SK-N-SH (cell line): ENCODE results near the gene MIOX. TPM values are rescaled to one million over a fixed set of nuclear protein-coding genes. Genes with fewer than 3 reads are reported as not detected.

Experiments used
- CTCF ChIA-PET: fragments of 300-600, 350-600 bp; formaldehyde crosslinking; extraction: SDS; loops from one replicate; lab custom pipeline; 2021; lab: Yijun Ruan, JAX
- POLR2A ChIA-PET: fragments of 350-600 bp; sonication (Branson Sonifier 250); formaldehyde crosslinking; extraction: SDS; loops from one replicate; lab custom pipeline; 2020; ENCODE audit warnings: antibody characterized with exemption, inconsistent platforms; lab: Yijun Ruan, JAX
- DNase-seq: peaks from one replicate; pipeline ENCODE4 v3.0.0; 2012
- H2AFZ ChIP-seq: fragments of 200-600 bp; sonication (generic); 2 replicates; pipeline ENCODE4 v1.8.1; 2016; ENCODE audit warnings: antibody characterized with exemption, mild to moderate bottlenecking, low read depth
- H3F3A ChIP-seq: fragments of 200-600 bp; sonication (generic); replicated peaks from 2 replicates; pipeline ENCODE3; 2016; ENCODE audit warnings: antibody characterized with exemption, mild to moderate bottlenecking; ENCODE audit not compliant: insufficient read depth
- H3K27ac ChIP-seq, 2 experiments: fragments of 200-500 bp in 1 of 2; fragments of 200-600 bp in 1 of 2; sonication (Bioruptor generic) in 1 of 2; sonication (generic), shearing (Covaris generic) in 1 of 2; 2 replicates each; pipeline versions ENCODE4 v1.5.1 to v1.6.1; 2014 to 2016; ENCODE audit warnings: low read depth in 2 of 2, inconsistent platforms in 1 of 2, low read length in 1 of 2, mild to moderate bottlenecking in 1 of 2, mixed read lengths in 1 of 2
- H3K27me3 ChIP-seq: fragments of 200-600 bp; sonication (generic), shearing (Covaris generic); 2 replicates; pipeline ENCODE4 v1.6.1; 2016; ENCODE audit warnings: mixed run types; ENCODE audit not compliant: insufficient read depth
- H3K36me3 ChIP-seq, 2 experiments: fragments of 200-500 bp in 1 of 2; fragments of 200-600 bp in 1 of 2; sonication (Bioruptor generic) in 1 of 2; sonication (generic) in 1 of 2; replicated peaks in 1 of 2; 2 replicates each; pipeline versions ENCODE3 to v1.5.1; 2014 to 2016; ENCODE audit warnings: low read length in 1 of 2, mild to moderate bottlenecking in 1 of 2; ENCODE audit not compliant: insufficient read depth in 2 of 2, control insufficient read depth in 1 of 2
- H3K4me1 ChIP-seq, 2 experiments: fragments of 200-500 bp in 1 of 2; fragments of 200-600 bp in 1 of 2; sonication (Bioruptor generic) in 1 of 2; sonication (generic), shearing (Covaris generic) in 1 of 2; 2 replicates each; pipeline versions ENCODE4 v1.5.1 to v1.6.1; 2014 to 2016; ENCODE audit warnings: low read depth in 1 of 2, low read length in 1 of 2, mixed run types in 1 of 2; ENCODE audit not compliant: insufficient read depth in 2 of 2, control insufficient read depth in 1 of 2
- H3K4me2 ChIP-seq: fragments of 200-600 bp; sonication (generic), shearing (Covaris generic); 2 replicates; pipeline ENCODE4 v1.6.1; 2017; ENCODE audit warnings: mixed run types
- H3K4me3 ChIP-seq, 2 experiments: fragments of 200-500 bp in 1 of 2; fragments of 200-600 bp in 1 of 2; sonication (Bioruptor generic) in 1 of 2; sonication (generic), shearing (Covaris generic) in 1 of 2; 2 replicates each; pipeline versions ENCODE4 v1.5.1 to v1.8.1; 2014 to 2016; ENCODE audit warnings: low read depth in 2 of 2, inconsistent platforms in 1 of 2, low read length in 1 of 2, mild to moderate bottlenecking in 1 of 2, mixed read lengths in 1 of 2, moderate library complexity in 1 of 2
- H3K79me2 ChIP-seq: fragments of 200-600 bp; sonication (generic); 2 replicates; pipeline ENCODE4 v1.8.1; 2017; ENCODE audit warnings: mild to moderate bottlenecking; ENCODE audit not compliant: insufficient read depth
- H3K9ac ChIP-seq: fragments of 200-600 bp; sonication (generic); 2 replicates; pipeline ENCODE4 v1.6.1; 2017; ENCODE audit warnings: mixed run types
- H3K9me2 ChIP-seq: fragments of 200-600 bp; sonication (generic); 2 replicates; pipeline ENCODE4 v1.6.1; 2017; ENCODE audit warnings: mixed run types
- H3K9me3 ChIP-seq: fragments of 200-600 bp; sonication (generic); 2 replicates; pipeline ENCODE4 v1.6.1; 2017; ENCODE audit warnings: mixed run types, mild to moderate bottlenecking, moderate library complexity
- H4K20me1 ChIP-seq: fragments of 200-600 bp; sonication (generic); 2 replicates; pipeline ENCODE4 v1.6.1; 2017; ENCODE audit warnings: mild to moderate bottlenecking, mixed run types; ENCODE audit not compliant: insufficient read depth
- CHD2 ChIP-seq: fragments of 150-350 bp; IDR thresholded peaks from 2 replicates; pipeline ENCODE4 v1.6.1; 2018; ENCODE audit warnings: low read length; ENCODE audit not compliant: partially characterized antibody
- CTCF ChIP-seq: fragments of 200-600 bp; sonication (generic); IDR thresholded peaks from 2 replicates; pipeline ENCODE4 v1.6.1; 2017; ENCODE audit warnings: antibody characterized with exemption, mild to moderate bottlenecking, moderate library complexity
- ELF1 ChIP-seq: IDR thresholded peaks from 2 replicates; pipeline ENCODE4 v1.4.0; 2012
- EP300 ChIP-seq, 2 experiments: IDR thresholded peaks; 2 replicates each; pipeline versions ENCODE4 v1.4.0 to v1.6.1; 2012; ENCODE audit warnings: borderline replicate concordance in 1 of 2, low read depth in 1 of 2, low read length in 1 of 2
- EZH2phosphoT487 ChIP-seq: fragments of 200-600 bp; sonication (generic); IDR thresholded peaks from 2 replicates; pipeline ENCODE4 v1.6.1; 2017; ENCODE audit warnings: low read depth, mixed run types, mild to moderate bottlenecking, antibody characterized with exemption, moderate library complexity, borderline replicate concordance
- FOXM1 ChIP-seq: IDR thresholded peaks from 2 replicates; pipeline ENCODE4 v1.4.0; 2012; ENCODE audit warnings: low read depth, mild to moderate bottlenecking
- GABPA ChIP-seq: IDR thresholded peaks from 2 replicates; pipeline ENCODE4 v1.4.0; 2012; ENCODE audit warnings: low read depth, mild to moderate bottlenecking
- JUND ChIP-seq: IDR thresholded peaks from 2 replicates; pipeline ENCODE4 v1.4.0; 2012
- MAX ChIP-seq: IDR thresholded peaks from 2 replicates; pipeline ENCODE4 v1.4.0; 2012; ENCODE audit warnings: low read depth
- MEF2A ChIP-seq: IDR thresholded peaks from 2 replicates; pipeline ENCODE4 v1.4.0; 2012; ENCODE audit warnings: low read depth, borderline replicate concordance
- MXI1 ChIP-seq: IDR thresholded peaks from 2 replicates; pipeline ENCODE4 v1.6.1; 2012; ENCODE audit warnings: mild to moderate bottlenecking, low read depth, low read length, improper control_type of control experiment
- NFIC ChIP-seq: IDR thresholded peaks from 2 replicates; pipeline ENCODE4 v1.4.0; 2012; ENCODE audit warnings: borderline replicate concordance
- NRF1 ChIP-seq: IDR thresholded peaks from 2 replicates; pipeline ENCODE4 v1.6.1; 2012; ENCODE audit warnings: low read depth, mild to moderate bottlenecking, low read length
- PBX3 ChIP-seq: IDR thresholded peaks from 2 replicates; pipeline ENCODE4; 2012
- RAD21 ChIP-seq: IDR thresholded peaks from 2 replicates; pipeline ENCODE4 v1.6.1; 2012; ENCODE audit warnings: mild to moderate bottlenecking, low read length
- RCOR1 ChIP-seq: fragments of 150-350 bp; IDR thresholded peaks from 2 replicates; pipeline ENCODE4 v1.6.1; 2017; ENCODE audit warnings: antibody characterized with exemption, low read length
- RFX5 ChIP-seq: IDR thresholded peaks from 2 replicates; pipeline ENCODE4 v1.6.1; 2012; ENCODE audit warnings: mild to moderate bottlenecking, improper control_type of control experiment, low read length
- SMC3 ChIP-seq: IDR thresholded peaks from 2 replicates; pipeline ENCODE4 v1.6.1; 2012; ENCODE audit warnings: low read depth, low read length, improper control_type of control experiment
- USF2 ChIP-seq: fragments of 150-350 bp; IDR thresholded peaks from 2 replicates; pipeline ENCODE4 v1.6.1; 2017; ENCODE audit warnings: antibody characterized with exemption, low read length, low read depth, borderline replicate concordance
- YY1 ChIP-seq: IDR thresholded peaks from 2 replicates; pipeline ENCODE4 v1.4.0; 2012; ENCODE audit warnings: low read depth, mild to moderate bottlenecking
- WGBS: methylation state at CpG from one replicate; pipeline ENCODE4 v1.1.6; 2017; ENCODE audit warnings: low lambda C conversion rate; 5-methylcytosine and 5-hydroxymethylcytosine counted together
- polyA plus RNA-seq, 3 experiments: library from polyadenylated mRNA; depleted of rRNA; stranded (reverse); fragments of >200 nt; gene quantifications; 2 replicates each; pipeline ENCODE4 v1.2.3, GENCODE V29; 2012

The MIOX gene
- polyA plus RNA-seq, 1 of the 3 experiments (the other 2 are of a cell fraction): 0.05 TPM

DNA sequence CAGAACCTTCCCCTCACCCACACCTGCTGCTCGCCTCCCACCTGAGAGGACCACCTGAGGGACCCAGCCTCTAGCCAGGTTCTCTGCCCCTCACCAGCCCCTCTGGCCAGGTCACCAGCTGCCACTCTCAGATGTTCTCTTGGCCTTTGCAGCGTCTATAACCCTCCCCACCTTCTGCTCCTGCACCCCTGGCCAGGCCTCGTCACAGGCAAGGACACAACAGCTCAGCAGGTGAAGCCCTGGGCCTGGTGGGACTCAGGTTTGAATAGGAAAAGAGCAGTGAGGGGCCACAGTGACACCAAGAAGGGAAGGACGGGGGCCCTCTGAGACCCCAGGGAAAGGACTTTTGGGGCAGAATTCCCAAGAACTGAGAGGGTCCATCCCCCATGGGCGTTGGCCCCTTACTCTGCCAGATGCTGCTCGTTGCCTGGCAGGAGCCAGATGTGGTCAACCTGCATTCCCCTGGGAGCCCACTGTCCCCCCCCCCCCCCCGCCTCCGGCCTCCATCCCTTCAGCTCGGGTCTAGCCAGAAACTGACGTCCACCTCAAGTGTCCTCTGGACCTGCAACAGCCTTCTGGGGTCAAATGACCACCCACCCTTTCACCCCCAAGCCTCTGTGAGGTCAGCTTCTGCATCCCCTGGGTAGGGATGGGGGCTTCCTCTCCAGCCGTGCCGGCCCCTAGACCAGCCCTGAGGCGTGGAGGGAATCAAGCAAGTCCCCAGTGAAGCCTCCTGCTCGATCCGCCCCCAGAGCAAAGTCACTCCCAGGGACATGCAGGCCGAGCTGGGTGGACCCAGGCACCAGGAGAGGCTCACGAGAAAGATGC lies 40.6 kb upstream of the MIOX start (continued):
- no peak for TF ChIP-seq NFIC

GRCh38 chr22:50446708-50447575 lies 39.7 kb upstream of the MIOX start:
- H3K79me2 ChIP-seq: peaks cover 2% of the 10 kb centered on the region; the same call in 1 of the 2 replicates
- H3F3A ChIP-seq: peaks cover 17% of the 10 kb centered on the region
- no peak overlapping the region for H2AFZ ChIP-seq
- no peaks in the 10 kb centered on the region for H3K27me3 ChIP-seq
- ChIA-PET POLR2A (no interaction called here), CTCF (interaction anchor here (0.6 kb wide), 2 partner anchors 11 to 194 kb away, joined by 3 read pairs; no protein-coding TSS in a partner anchor)
- H3K4me2 ChIP-seq: no peak overlapping the region
- H3K4me3 ChIP-seq: no peak overlapping the region
- H3K27ac ChIP-seq: no peak overlapping the region
- H3K4me1 ChIP-seq: peaks cover 5 to 9% of the 10 kb centered on the region in 2 experiments; a peak in 1 of 4 replicates
- no peak for TF ChIP-seq RCOR1
- no peak for TF ChIP-seq RAD21
- TF ChIP-seq FOXM1: no peak
- no peak for TF ChIP-seq SMC3
- no peak for TF ChIP-seq EP300 (IDR thresholded peaks at IDR 0.05; ENCODE audit: borderline replicate concordance in 1 of 2, low read depth in 1 of 2, low read length in 1 of 2)
- TF ChIP-seq MEF2A: no peak
- no peak for TF ChIP-seq CHD2
- TF ChIP-seq MAX: no peak
- no peak for TF ChIP-seq USF2
- TF ChIP-seq MXI1: no peak
- TF ChIP-seq PBX3: no peak
- TF ChIP-seq ELF1: no peak
- no peak for TF ChIP-seq NRF1
- TF ChIP-seq EZH2phosphoT487: no peak
- no peak for TF ChIP-seq CTCF
- TF ChIP-seq GABPA: no peak
- TF ChIP-seq JUND: no peak
- no peak for TF ChIP-seq RFX5
- no peak for TF ChIP-seq YY1
- H4K20me1 ChIP-seq: peaks cover 10% of the 10 kb centered on the region; the same call in 1 of the 2 replicates
- no peaks in the 10 kb centered on the region for H3K9me2 ChIP-seq
- H3K9me3 ChIP-seq: no peaks in the 10 kb centered on the region
- 97% methylated on average over 22 of the region's 54 CpGs for WGBS
- peaks cover 19 to 39% of the 10 kb centered on the region in 2 experiments for H3K36me3 ChIP-seq
- no peak overlapping the region for H3K9ac ChIP-seq
- DNase-seq: no peak
